Progenitor cell of endocrine pancreas (in vitro differentiated cells): ENCODE data around the gene C19orf47. TPM values are rescaled to one million over a fixed set of nuclear protein-coding genes. Genes with fewer than 3 reads are reported as not detected.

Source experiments
- DNase-seq: peaks from one replicate; pipeline ENCODE4 v3.0.0; 2021; ENCODE audit warnings: low spot score; ENCODE audit not compliant: unreplicated experiment
- H3K27ac Mint-ChIP-seq: 2 replicates; pipeline ENCODE4 v1.8.0; 2021; ENCODE audit warnings: mild to moderate bottlenecking, moderate library complexity, mixed read lengths
- H3K27me3 Mint-ChIP-seq: 2 replicates; pipeline ENCODE4 v1.8.0; 2021; ENCODE audit warnings: mixed read lengths
- H3K36me3 Mint-ChIP-seq: 2 replicates; pipeline ENCODE4 v1.8.0; 2022; ENCODE audit warnings: mixed read lengths; ENCODE audit not compliant: insufficient read depth
- H3K4me1 Mint-ChIP-seq: 2 replicates; pipeline ENCODE4 v1.8.0; 2021; ENCODE audit warnings: low read depth, mixed read lengths
- H3K4me3 Mint-ChIP-seq: 2 replicates; pipeline ENCODE4 v1.8.0; 2021; ENCODE audit warnings: low read depth, mild to moderate bottlenecking, moderate library complexity, mixed read lengths
- H3K9me3 Mint-ChIP-seq: 2 replicates; pipeline ENCODE4 v1.8.0; 2021; ENCODE audit warnings: low read depth, mixed read lengths
- CTCF ChIP-seq: fragments of 200-600 bp; sonication (generic); IDR thresholded peaks from one replicate; pipeline ENCODE4 v1.5.0; 2021; ENCODE audit warnings: antibody characterized with exemption, mild to moderate bottlenecking; ENCODE audit not compliant: unreplicated experiment
- total RNA-seq: library from RNA; stranded (reverse); gene quantifications from 2 replicates; pipeline ENCODE4 v1.2.1, GENCODE V29; 2021

Gene C19orf47
- total RNA-seq, 1 donor from 2014 or later = 19.1 TPM

- H3K36me3 Mint-ChIP-seq = no peaks in the 10 kb centered on the region
- DNase-seq = no peak
- H3K4me3 Mint-ChIP-seq = no peak overlapping the region
- peaks cover 22% of the 10 kb centered on the region for H3K27me3 Mint-ChIP-seq
- TF ChIP-seq CTCF = no peak
- H3K9me3 Mint-ChIP-seq = no peaks in the 10 kb centered on the region
- peaks cover 7% of the 10 kb centered on the region for H3K4me1 Mint-ChIP-seq
- H3K27ac Mint-ChIP-seq = no peak overlapping the region
These were observed 46.0 kb upstream of the C19orf47 start for GRCh38 chr19:40393894-40394815.

- DNase-seq = no peak
- H3K4me1 Mint-ChIP-seq = peaks cover 7% of the 10 kb centered on the region
- H3K27ac Mint-ChIP-seq = no peak overlapping the region
These were observed 44.8 kb upstream of the C19orf47 start for GRCh38 chr19:40392894-40393517.

GRCh38 chr19:40392123-40392522 is 43.9 kb upstream of the C19orf47 start:
- no peak for DNase-seq
- Mint-ChIP-seq H3K36me3 (no peaks in the 10 kb centered on the region), H3K27ac (peak overlapping the region; percentile 19), H3K9me3 (no peaks in the 10 kb centered on the region), H3K4me3 (no peak overlapping the region), H3K27me3 (peaks cover 11% of the 10 kb centered on the region), H3K4me1 (peaks cover 7% of the 10 kb centered on the region)
- no peak for TF ChIP-seq CTCF

More at GRCh38 chr19:40392894-40393517, 44.8 kb upstream of the C19orf47 start:
- TF ChIP-seq CTCF = no peak
- no peaks in the 10 kb centered on the region for H3K36me3 Mint-ChIP-seq
- no peaks in the 10 kb centered on the region for H3K9me3 Mint-ChIP-seq
- peaks cover 14% of the 10 kb centered on the region for H3K27me3 Mint-ChIP-seq
- H3K4me3 Mint-ChIP-seq = no peak overlapping the region

GRCh38 chr19:40390084-40390742 is 42.0 kb upstream of the C19orf47 start, which contains the start of gene HIPK4:
Gene HIPK4 (minus strand): TSS chr19:40390181. CDS start chr19:40389902, 279 bp downstream.
- no peaks in the 10 kb centered on the region for H3K27me3 Mint-ChIP-seq
- no peaks in the 10 kb centered on the region for H3K36me3 Mint-ChIP-seq
- no peak for TF ChIP-seq CTCF
- H3K4me1 Mint-ChIP-seq = peaks cover 7% of the 10 kb centered on the region
- H3K4me3 Mint-ChIP-seq = no peak within 1 kb of the TSS
- H3K9me3 Mint-ChIP-seq = no peaks in the 10 kb centered on the region
- no peak for DNase-seq
- H3K27ac Mint-ChIP-seq = no peak within 1 kb of the TSS
